Measurements from ENCODE around the gene ZCCHC3.
A peak's percentile ranks its signal among the peaks of the same experiment; 100 is the strongest.

Gene ZCCHC3

GRCh38 chr20:278181-278580 lies 19.2 kb upstream of the ZCCHC3 start:
- H3K27ac ChIP-seq = peak overlapping the region; percentile 65
- TF ChIP-seq CTCF (conservative IDR thresholded peaks at IDR 0.05; ENCODE audit: low read depth) = no peak
- CTCF ChIA-PET = interaction anchor here (1.0 to 1.8 kb wide), 2 partner anchors 12 to 52 kb away, joined by 4 to 19 read pairs; no protein-coding TSS in a partner anchor
- POLR2A ChIA-PET (ENCODE audit: low non-redundant PET) = no interaction called here
- DNase-seq (ENCODE audit: low spot score) = no peak

GRCh38 chr20:278607-279571 lies 18.5 kb upstream of the ZCCHC3 start:
- DNase-seq (ENCODE audit: low spot score) = peak; percentile 78

GRCh38 chr20:284172-284571 lies 13.2 kb upstream of the ZCCHC3 start:
- no peak overlapping the region for H3K27ac ChIP-seq
- ChIA-PET POLR2A (ENCODE audit: low non-redundant PET) (no interaction called here), CTCF (interaction anchor here (0.6 kb wide), 1 partner anchor 19 kb away, joined by 5 read pairs; no protein-coding TSS in a partner anchor)
- TF ChIP-seq CTCF (conservative IDR thresholded peaks at IDR 0.05; ENCODE audit: low read depth) = no peak
- DNase-seq (ENCODE audit: low spot score) = no peak

More at GRCh38 chr20:278607-279571, 18.5 kb upstream of the ZCCHC3 start:
- TF ChIP-seq CTCF (conservative IDR thresholded peaks at IDR 0.05; ENCODE audit: low read depth) = peak; percentile 65
- POLR2A ChIA-PET (ENCODE audit: low non-redundant PET) = no interaction called here
- CTCF ChIA-PET = interaction anchor here (0.6 to 1.8 kb wide), 3 partner anchors 13 to 155 kb away, joined by 4 to 19 read pairs (median 4); no protein-coding TSS in a partner anchor
- H3K27ac ChIP-seq = peak overlapping the region; percentile 68

- no peak overlapping the region for H3K27ac ChIP-seq
- no peak for DNase-seq (ENCODE audit: low spot score)
- CTCF ChIA-PET = no interaction called here
- POLR2A ChIA-PET (ENCODE audit: low non-redundant PET) = no interaction called here
- no peak for TF ChIP-seq CTCF (conservative IDR thresholded peaks at IDR 0.05; ENCODE audit: low read depth)
Measured at GRCh38 chr20:286508-286907, 10.9 kb upstream of the ZCCHC3 start.

- CTCF ChIA-PET = interaction anchor here (0.9 kb wide), 1 partner anchor 451 kb away, joined by 3 read pairs; no protein-coding TSS in a partner anchor
- POLR2A ChIA-PET (ENCODE audit: low non-redundant PET) = no interaction called here
- no peak for DNase-seq (ENCODE audit: low spot score)
- TF ChIP-seq CTCF (conservative IDR thresholded peaks at IDR 0.05; ENCODE audit: low read depth) = no peak
- no peak overlapping the region for H3K27ac ChIP-seq
Measured at GRCh38 chr20:288956-289692, 8.2 kb upstream of the ZCCHC3 start.

- ChIA-PET POLR2A (ENCODE audit: low non-redundant PET) (no interaction called here), CTCF (no interaction called here)
- no peak for TF ChIP-seq CTCF (conservative IDR thresholded peaks at IDR 0.05; ENCODE audit: low read depth)
- H3K27ac ChIP-seq = peak overlapping the region; percentile 80
- no peak for DNase-seq (ENCODE audit: low spot score)
Measured at GRCh38 chr20:289693-290083, 7.7 kb upstream of the ZCCHC3 start.

Data from RWPE1 (cell line).